K562 (cell line): ENCODE measurements around the gene LPA. TPM values are rescaled to one million over a fixed set of nuclear protein-coding genes. Genes with fewer than 3 reads are reported as not detected.
"Not testable (repeated sequence)": the region's sequence is repeated elsewhere in the genome, so short reads cannot be mapped to it uniquely, and the experiment has no call there.

Source experiments
- ATAC-seq: fragments of 200-7000 bp; cut with Tn5 transposase; 3 replicates; pipeline ENCODE4 v1.9.1; 2020; ENCODE audit warnings: moderate library complexity
- BruUV-seq: library from RNA; stranded (reverse); fragments of 400-500 nt; replicated peaks from 2 replicates; lab custom pipeline; 2021; lab: Mats Ljungman, UMichigan
- CTCF ChIA-PET: fragments of 300-600 bp; formaldehyde crosslinking; extraction: SDS; loops from one replicate; lab custom pipeline; 2021; ENCODE audit warnings: low intra/inter-chr PET ratio; lab: Yijun Ruan, JAX
- POLR2A ChIA-PET: fragments of 300-600, 350-650 bp; sonication (Branson Sonifier 250); formaldehyde crosslinking; extraction: SDS; loops from one replicate; lab custom pipeline; 2021; ENCODE audit warnings: antibody characterized with exemption, inconsistent platforms; lab: Yijun Ruan, JAX
- DNase-seq, 4 experiments: peaks; one replicate each; pipeline versions ENCODE4 v3.0.0 to v3.0.0-alpha.2; 2011 to 2018; ENCODE audit warnings: low spot score in 3 of 4, mixed read lengths in 3 of 4; ENCODE audit errors: extremely low read depth in 1 of 4
- FAIRE-seq: peaks from 2 replicates; lab custom pipeline; 2011; peaks lifted over from hg19 to GRCh38; lab: Jason Lieb, UNC
- H2AFZ ChIP-seq: 2 replicates; pipeline ENCODE4 v1.6.0; 2011; ENCODE audit warnings: low read depth, low read length, control low read depth, inconsistent platforms
- H3K27ac ChIP-seq: fragments of 200-600 bp; 3 replicates; pipeline ENCODE4 v1.8.0; 2011; ENCODE audit warnings: low read depth, mild to moderate bottlenecking, control low read depth, inconsistent platforms, low read length, moderate library complexity, mixed read lengths; ENCODE audit errors: extremely low read depth
- H3K27me3 ChIP-seq, 2 experiments: fragments of 300-600 bp in 1 of 2; 2 replicates in 1 of 2; 3 replicates in 1 of 2; pipeline versions ENCODE4 v1.6.0 to v1.8.0; 2011; ENCODE audit warnings: inconsistent platforms in 2 of 2, low read length in 2 of 2, mild to moderate bottlenecking in 1 of 2, mixed read lengths in 1 of 2, moderate library complexity in 1 of 2; ENCODE audit not compliant: control insufficient read depth in 2 of 2, insufficient read depth in 2 of 2
- H3K36me3 ChIP-seq: fragments of 300-600 bp; 3 replicates; pipeline ENCODE4 v1.8.0; 2011; ENCODE audit warnings: mild to moderate bottlenecking, low read length, inconsistent platforms; ENCODE audit not compliant: control insufficient read depth, insufficient read depth
- H3K4me1 ChIP-seq, 2 experiments: fragments of 200-600 bp in 1 of 2; replicated peaks in 1 of 2; 2 replicates in 1 of 2; 3 replicates in 1 of 2; pipeline versions ENCODE4 v1.5.1 to v1.8.0; 2011; ENCODE audit warnings: inconsistent platforms in 2 of 2, low read length in 2 of 2, mild to moderate bottlenecking in 1 of 2, mixed read lengths in 1 of 2, moderate library complexity in 1 of 2; ENCODE audit not compliant: control insufficient read depth in 2 of 2, insufficient read depth in 2 of 2
- H3K4me2 ChIP-seq: 2 replicates; pipeline ENCODE4 v1.6.1; 2011; ENCODE audit warnings: low read length, control low read depth, inconsistent platforms, mixed read lengths; ENCODE audit not compliant: insufficient read depth
- H3K4me3 ChIP-seq: fragments of 200-600 bp; sonication (generic), shearing (Covaris generic); 2 replicates; pipeline ENCODE4 v1.5.1; 2016; ENCODE audit warnings: control low read depth, inconsistent platforms
- H3K79me2 ChIP-seq: fragments of 200-600 bp; 3 replicates; pipeline ENCODE4 v1.8.0; 2011; ENCODE audit warnings: low read length, inconsistent platforms; ENCODE audit not compliant: control insufficient read depth, insufficient read depth
- H3K9ac ChIP-seq, 2 experiments: 2 replicates each; pipeline versions ENCODE4 v1.6.0 to v1.6.1; 2011; ENCODE audit warnings: low read depth in 2 of 2, low read length in 2 of 2, control low read depth in 1 of 2, inconsistent platforms in 1 of 2, mild to moderate bottlenecking in 1 of 2, mixed read lengths in 1 of 2; ENCODE audit not compliant: insufficient read depth in 1 of 2
- H3K9me1 ChIP-seq: one replicate; pipeline ENCODE4 v1.6.0; 2011; ENCODE audit warnings: inconsistent platforms, mild to moderate bottlenecking, low read length, moderate library complexity; ENCODE audit not compliant: control insufficient read depth, insufficient read depth
- H3K9me3 ChIP-seq: replicated peaks from 2 replicates; pipeline ENCODE4 v1.5.1; 2011; ENCODE audit warnings: low read depth, low read length, inconsistent platforms; ENCODE audit not compliant: control insufficient read depth, insufficient read depth
- H4K20me1 ChIP-seq: replicated peaks from 2 replicates; pipeline ENCODE4 v1.6.1; 2011; ENCODE audit warnings: low read length, inconsistent platforms, mixed read lengths; ENCODE audit not compliant: control insufficient read depth, insufficient read depth
- WGBS: fragments of 100-300 bp; shearing (Covaris generic); methylation state at CpG from one replicate; pipeline ENCODE4 v1.1.6; 2016; ENCODE audit warnings: low coverage, mixed read lengths; ENCODE audit not compliant: insufficient coverage; ENCODE audit errors: missing lambda C conversion rate; 5-methylcytosine and 5-hydroxymethylcytosine counted together
- in situ Hi-C: fragments of 300-500 bp; cut with MboI; formaldehyde crosslinking; loops from 4 replicates; pipeline ENCODE4 v1.15.0; 2018; ENCODE audit warnings: inconsistent platforms, mixed read lengths
- intact Hi-C: fragments of 100-400 bp; cut with micrococcal nuclease; formaldehyde crosslinking; loops from 2 replicates; pipeline ENCODE4 v1.14.2; 2022
- polyA plus RNA-seq, 8 experiments: library from polyadenylated mRNA; depleted of rRNA in 4 of 8; stranded (reverse) in 5 of 8; unstranded in 3 of 8; fragments of >200 nt; fragmentation: Nextera tagmentation in 2 of 8; fragmentation: Illumina TruSeq in 1 of 8; extraction: Ambion mirVana in 2 of 8; extraction: Trizol in 1 of 8; gene quantifications; 2 replicates each; pipeline versions ENCODE4 v1.2.1 to v1.2.3, GENCODE V29; 2011 to 2014; ENCODE audit warnings: inconsistent platforms in 1 of 8, missing spikeins in 1 of 8
- total RNA-seq, 7 experiments: library from RNA; depleted of rRNA in 6 of 7; stranded (reverse); fragments of >200 nt in 6 of 7; fragmentation: Illumina TruSeq in 2 of 7; extraction: Trizol in 2 of 7; gene quantifications; 2 replicates each; pipeline versions ENCODE4 v1.2.1 to v1.2.3, GENCODE V29; 2011 to 2021; ENCODE audit warnings: low replicate concordance in 1 of 7

The LPA gene
- total and polyA plus RNA-seq, 9 of the 15 experiments (the other 6 are each of a cell fraction or from before 2014, with no cell fraction given), result 0.01 to 0.18 (median 0.07) TPM; not detected in 6

GRCh38 chr6:160704688-160705087 is 40.6 kb upstream of the LPA start:
- H3K27me3 ChIP-seq, H3K9me3 ChIP-seq, H2AFZ ChIP-seq, H3K79me2 ChIP-seq, H3K36me3 ChIP-seq, H3K27ac ChIP-seq, H4K20me1 ChIP-seq, DNase-seq, POLR2A ChIA-PET, H3K9me1 ChIP-seq, H3K4me2 ChIP-seq, BruUV-seq, H3K4me1 ChIP-seq, CTCF ChIA-PET, H3K4me3 ChIP-seq, ATAC-seq, FAIRE-seq, in situ Hi-C loops, intact Hi-C loops, H3K9ac ChIP-seq: not testable (repeated sequence)
- WGBS, result 0% methylated on average over 7 of the region's 7 CpGs

GRCh38 chr6:160701918-160702680 is 38.0 kb upstream of the LPA start, which contains the start of gene PLG:
Gene PLG, plus strand, starts transcription at chr6:160702244. Its CDS starts 61 bp downstream, at chr6:160702305.
- FAIRE-seq, H3K36me3 ChIP-seq, H3K9me3 ChIP-seq, BruUV-seq, H3K4me1 ChIP-seq, H2AFZ ChIP-seq, H3K4me2 ChIP-seq, H3K9me1 ChIP-seq, CTCF ChIA-PET, POLR2A ChIA-PET, H3K27me3 ChIP-seq, H3K79me2 ChIP-seq, ATAC-seq, DNase-seq, H3K9ac ChIP-seq, H4K20me1 ChIP-seq, in situ Hi-C loops, H3K4me3 ChIP-seq, intact Hi-C loops, H3K27ac ChIP-seq: not testable (repeated sequence)
- 2% methylated on average over 5 of the region's 6 CpGs for WGBS
